ENCODE results near the gene ERLEC1. TPM values are rescaled to one million over a fixed set of nuclear protein-coding genes. Genes with fewer than 3 reads are reported as not detected.
"Not testable (repeated sequence)": the region's sequence is repeated elsewhere in the genome, so short reads cannot be mapped to it uniquely, and the experiment has no call there.

Gene ERLEC1
- total RNA-seq, 1 donor from 2014 or later = 30.8 TPM

- intact Hi-C loops (cut with micrococcal nuclease) = loop anchor here (10.0 kb wide), 2 partner anchors 1505 to 1645 kb away; no protein-coding TSS in a partner anchor
Observed at GRCh38 chr2:53780056-53780455, 6.8 kb upstream of the ERLEC1 start.

- intact Hi-C loops (cut with micrococcal nuclease) = loop anchor here (10.0 kb wide), 2 partner anchors 1502 to 1642 kb away; no protein-coding TSS in a partner anchor
Observed at GRCh38 chr2:53782676-53783075, 4.2 kb upstream of the ERLEC1 start.

- intact Hi-C loops (cut with micrococcal nuclease) = loop anchor here (10.0 kb wide), 2 partner anchors 1500 to 1640 kb away; no protein-coding TSS in a partner anchor
Observed at GRCh38 chr2:53784436-53784835, 2.4 kb upstream of the ERLEC1 start.

DNA sequence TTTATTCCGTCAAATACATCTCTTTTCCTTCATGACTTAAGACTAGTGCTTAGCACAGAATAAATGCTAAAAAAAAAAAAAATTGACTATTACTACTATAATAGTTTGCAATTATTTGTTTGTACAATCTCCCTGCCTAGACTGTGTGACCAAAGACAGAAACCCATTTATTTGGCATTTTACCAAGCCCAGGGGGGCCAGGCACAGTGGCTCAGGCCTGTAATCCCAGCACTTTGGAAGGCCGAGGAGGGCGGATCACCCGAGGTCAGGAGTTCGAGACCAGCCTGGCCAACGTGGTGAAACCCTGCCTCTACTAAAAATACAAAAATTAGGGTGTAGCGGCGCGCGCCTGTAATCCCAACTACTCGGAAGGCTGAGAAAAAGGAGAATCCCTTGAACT, 1.5 kb upstream of the ERLEC1 start:
- intact Hi-C loops (cut with micrococcal nuclease) = loop anchor here (5.0 to 10.0 kb wide), 7 partner anchors 787 to 1907 kb away; partner anchors contain the start of genes CFAP36, CLHC1, PNPT1 and RPS27A

DNA sequence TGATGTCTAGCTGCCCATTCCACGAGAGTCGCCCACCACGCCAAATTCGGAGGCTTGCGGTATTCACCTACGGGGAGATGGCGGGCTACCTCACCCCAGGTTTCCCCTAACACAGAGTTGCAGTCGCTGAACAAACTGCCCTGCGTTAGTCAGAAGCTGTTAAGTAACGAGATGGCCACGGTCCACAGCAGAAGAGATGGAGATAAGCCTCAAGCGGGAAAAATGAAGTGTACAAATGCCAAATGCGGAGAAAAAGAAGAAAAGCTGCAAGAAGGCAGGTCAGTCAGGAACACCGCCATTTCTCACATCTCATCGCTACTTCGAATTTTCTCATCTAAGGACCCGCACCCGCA, 516 bp upstream of the ERLEC1 start:
- intact Hi-C loops (cut with micrococcal nuclease) = loop anchor here (1.0 to 10.0 kb wide), 9 partner anchors 8 to 1906 kb away; partner anchors contain the start of genes CFAP36, CLHC1, PNPT1 and RPS27A

DNA sequence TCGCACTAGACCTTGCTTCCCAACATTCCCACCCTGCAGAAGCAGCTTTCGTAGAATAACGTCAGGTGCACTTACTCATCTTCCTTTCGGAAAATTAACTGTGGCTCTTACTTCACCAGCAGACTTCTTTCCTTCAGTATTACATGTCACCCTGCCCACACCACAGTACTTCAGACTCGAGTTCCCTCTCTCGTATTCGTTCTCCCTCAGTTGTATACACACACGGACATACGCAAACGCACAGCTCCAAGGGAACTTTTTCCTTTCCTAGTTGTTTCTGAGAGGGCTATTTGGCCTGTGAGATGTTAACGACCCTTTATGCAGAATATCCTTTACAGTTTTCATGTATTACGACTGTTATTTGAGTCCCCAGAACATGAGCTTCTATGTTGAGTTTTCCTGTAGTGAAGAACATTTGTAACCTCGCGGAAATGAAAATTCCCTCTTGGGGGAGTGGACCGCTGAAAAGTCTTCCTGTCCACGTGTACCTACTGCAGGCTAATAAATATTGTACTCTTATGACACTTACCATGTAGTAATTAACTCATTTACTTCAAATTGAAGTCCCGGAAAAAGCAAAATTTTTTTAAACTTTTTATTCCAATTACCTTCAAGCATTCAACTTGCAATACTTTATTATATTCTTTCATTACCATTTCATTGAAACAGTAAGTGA, 908 bp downstream of the ERLEC1 start:
- intact Hi-C loops (cut with micrococcal nuclease) = loop anchor here (1.0 to 10.0 kb wide), 12 partner anchors 20 to 1905 kb away; partner anchors contain the start of genes ACYP2, CFAP36, CHAC2 and CLHC1

DNA sequence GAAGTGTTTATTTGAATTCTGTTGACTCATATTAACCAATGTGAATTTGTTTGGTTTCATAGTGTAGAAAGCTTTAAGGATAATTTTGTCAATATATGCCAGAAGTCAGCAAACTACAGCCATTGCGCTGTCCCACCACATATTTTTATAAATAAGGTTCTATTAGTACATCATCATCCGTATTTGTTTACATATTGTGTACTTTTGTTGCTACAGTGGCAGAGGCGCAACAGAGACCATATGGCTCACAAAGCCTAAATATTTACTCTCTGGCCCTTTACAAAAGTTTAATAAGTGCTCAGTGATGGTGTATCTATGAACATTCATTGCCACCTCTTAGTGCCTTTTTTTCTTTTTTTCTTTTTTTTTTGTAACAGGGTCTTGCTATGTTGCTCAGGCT, 6.4 kb downstream of the ERLEC1 start:
- intact Hi-C loops (cut with micrococcal nuclease) = loop anchor here (2.0 kb wide), 1 partner anchor 324 kb away; no protein-coding TSS in a partner anchor

DNA sequence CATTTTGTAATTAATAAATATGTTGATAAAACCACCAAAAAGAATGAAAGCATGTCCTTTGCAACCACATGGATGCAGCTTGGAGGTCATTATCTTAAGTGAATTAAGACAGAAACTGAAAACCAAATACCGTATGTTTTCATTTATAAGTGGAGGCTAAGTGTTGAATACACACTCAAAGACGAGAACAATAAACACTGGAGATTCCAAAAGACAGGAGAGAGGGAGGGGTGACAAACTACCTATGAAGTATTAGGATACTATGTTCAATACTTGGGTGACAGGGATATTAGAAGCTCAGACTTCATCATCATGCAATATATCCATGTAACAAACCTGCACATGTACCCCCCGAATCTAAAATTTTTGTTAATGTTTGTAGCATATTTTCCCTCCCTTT, 7.0 kb downstream of the ERLEC1 start:
- intact Hi-C loops (cut with micrococcal nuclease) = loop anchor here (2.0 kb wide), 1 partner anchor 323 kb away; no protein-coding TSS in a partner anchor

GRCh38 chr2:53801547-53801946, 14.7 kb downstream of the ERLEC1 start:
- intact Hi-C loops (cut with micrococcal nuclease) = no loop called here

GRCh38 chr2:53802617-53803151, 15.8 kb downstream of the ERLEC1 start:
- intact Hi-C loops (cut with micrococcal nuclease) = no loop called here

DNA sequence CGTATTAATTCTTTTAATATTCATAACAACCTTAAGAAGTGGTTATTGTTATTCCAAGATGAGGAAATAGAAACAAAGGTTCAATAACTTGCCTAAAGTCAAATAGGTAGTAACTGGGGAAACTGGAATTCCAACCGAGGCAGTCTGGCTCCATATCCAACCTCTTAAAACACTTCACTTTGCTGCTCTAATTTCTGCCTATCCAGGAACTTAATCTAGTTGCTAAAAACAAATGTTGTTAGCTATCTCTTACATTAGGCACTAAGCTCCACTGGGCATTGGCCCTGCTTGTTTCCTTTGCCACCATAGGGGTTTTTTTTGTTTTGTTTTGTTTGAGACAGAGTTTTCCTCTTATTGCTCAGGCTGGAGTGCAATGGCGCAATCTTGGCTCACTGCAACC, 24.8 kb downstream of the ERLEC1 start:
- intact Hi-C loops (cut with micrococcal nuclease) = no loop called here

DNA sequence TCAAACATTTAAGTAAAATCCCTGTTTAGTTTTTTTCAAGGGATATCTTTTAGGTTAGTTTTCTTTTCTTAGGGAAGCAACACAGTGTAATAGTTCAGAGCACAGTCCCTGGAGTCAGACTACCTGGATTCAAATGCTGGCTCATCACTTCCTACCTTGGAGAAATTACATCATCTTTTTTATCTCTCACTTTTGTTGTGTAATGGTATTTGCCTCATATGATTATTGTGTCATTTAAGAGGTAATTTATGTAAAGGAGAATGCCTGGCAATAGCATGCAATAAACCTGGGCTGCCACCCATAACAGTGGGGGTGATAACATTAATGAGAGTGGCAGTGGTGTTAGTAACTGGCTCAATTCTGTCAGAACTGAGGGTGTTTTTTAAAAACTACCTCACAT, 26.3 kb downstream of the ERLEC1 start:
- intact Hi-C loops (cut with micrococcal nuclease) = no loop called here

- intact Hi-C loops (cut with micrococcal nuclease) = no loop called here
Observed at GRCh38 chr2:53818854-53819435, 32.1 kb downstream of the ERLEC1 start.

GRCh38 chr2:53819634-53820033, 32.8 kb downstream of the ERLEC1 start:
- intact Hi-C loops (cut with micrococcal nuclease) = no loop called here

GRCh38 chr2:53820048-53820447, 33.2 kb downstream of the ERLEC1 start:
- intact Hi-C loops (cut with micrococcal nuclease) = no loop called here

GRCh38 chr2:53820711-53821110, 33.9 kb downstream of the ERLEC1 start:
- intact Hi-C loops (cut with micrococcal nuclease) = no loop called here

- intact Hi-C loops (cut with micrococcal nuclease) = no loop called here
Observed at GRCh38 chr2:53821810-53822209, 35.0 kb downstream of the ERLEC1 start.

DNA sequence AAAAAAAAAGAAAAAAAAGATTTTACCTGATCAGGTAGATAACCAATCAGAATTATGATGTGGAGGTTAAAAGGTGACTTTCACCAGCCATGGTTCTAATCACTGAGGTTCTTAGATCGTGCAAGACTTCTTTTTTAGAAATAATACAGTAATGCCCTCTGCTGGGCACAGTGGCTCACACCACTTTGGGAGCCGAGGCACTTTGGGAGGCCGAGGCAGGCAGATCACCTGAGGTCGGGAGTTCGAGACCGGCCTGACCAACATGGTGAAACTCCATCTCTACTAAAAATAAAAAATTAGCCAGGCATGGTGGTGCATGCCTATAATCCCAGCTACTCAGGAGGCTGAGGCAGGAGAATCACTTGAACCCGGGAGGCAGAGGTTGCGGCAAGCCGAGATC, 36.8 kb downstream of the ERLEC1 start:
- intact Hi-C loops (cut with micrococcal nuclease) = not testable (repeated sequence)

- intact Hi-C loops (cut with micrococcal nuclease) = no loop called here
Observed at GRCh38 chr2:53826030-53826410, 39.2 kb downstream of the ERLEC1 start.

DNA sequence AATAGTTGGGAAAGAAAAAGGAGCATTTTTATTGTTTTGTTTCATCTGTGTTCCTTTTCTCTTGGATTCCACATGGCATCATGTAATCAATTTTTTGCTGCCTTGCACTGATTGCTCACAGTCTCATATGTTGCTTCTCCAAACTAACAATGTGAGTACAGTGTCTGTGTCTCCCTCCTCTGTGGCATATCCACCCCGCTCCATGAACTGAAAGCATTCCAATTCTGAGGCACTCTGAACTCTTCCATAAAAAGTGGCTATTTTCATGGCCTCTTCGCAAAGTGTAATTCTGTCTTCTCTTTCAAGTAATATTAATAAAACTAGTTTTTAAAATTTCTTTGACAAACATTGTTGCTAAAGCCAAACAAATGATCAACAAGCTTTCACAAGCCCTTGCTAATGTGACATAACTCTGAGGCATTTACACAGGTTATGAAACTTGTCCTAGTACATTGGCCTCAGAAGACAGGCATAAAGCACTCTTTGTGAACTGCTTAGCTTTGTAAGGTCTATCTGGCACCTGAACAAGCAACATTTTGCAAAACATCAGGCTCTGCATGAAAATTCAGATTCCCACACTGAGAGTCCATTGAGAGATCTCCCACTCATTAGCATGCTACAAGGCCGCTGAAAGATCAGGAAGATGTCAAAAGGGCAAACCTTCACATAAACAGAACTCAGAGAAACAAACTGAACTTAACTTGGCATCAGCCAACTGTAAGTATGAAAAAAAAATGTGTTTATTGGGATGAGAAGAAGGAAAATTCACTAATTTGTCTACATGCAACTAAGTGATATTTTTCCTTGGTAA, 39.9 kb downstream of the ERLEC1 start:
- intact Hi-C loops (cut with micrococcal nuclease) = no loop called here

GRCh38 chr2:53827398-53828175, 40.7 kb downstream of the ERLEC1 start:
- intact Hi-C loops (cut with micrococcal nuclease) = no loop called here
